HG02870 (cell line): Measurements from ENCODE around the gene ZNF280C.
"Not testable (repeated sequence)": the region's sequence is repeated elsewhere in the genome, so short reads cannot be mapped to it uniquely, and the experiment has no call there.

Experiments used
- ATAC-seq: cut with Tn5 transposase; IDR thresholded peaks from one replicate; pipeline ENCODE4 v1.9.1; 2021; ENCODE audit warnings: mild to moderate bottlenecking, moderate library complexity; ENCODE audit not compliant: unreplicated experiment

ZNF280C gene

DNA sequence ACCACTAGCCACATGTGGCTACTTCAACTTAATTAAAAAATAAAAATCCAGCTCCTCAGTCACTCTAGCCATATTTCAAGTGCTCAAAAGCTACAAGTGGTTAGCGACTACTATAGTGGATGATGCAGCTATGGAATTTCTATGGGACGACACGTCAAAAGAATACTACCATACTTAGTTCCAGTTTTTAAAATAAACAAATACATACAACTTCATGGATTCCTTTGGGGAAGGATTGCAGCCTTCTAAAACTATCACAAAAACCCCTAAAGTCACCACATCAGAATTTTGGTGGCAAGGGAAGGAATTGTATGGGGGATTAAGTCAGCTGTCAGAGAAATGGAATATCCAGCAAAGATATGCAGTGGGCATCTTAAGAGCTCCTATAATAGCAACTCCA, 6.5 kb downstream of the ZNF280C start:
- no peak for ATAC-seq

DNA sequence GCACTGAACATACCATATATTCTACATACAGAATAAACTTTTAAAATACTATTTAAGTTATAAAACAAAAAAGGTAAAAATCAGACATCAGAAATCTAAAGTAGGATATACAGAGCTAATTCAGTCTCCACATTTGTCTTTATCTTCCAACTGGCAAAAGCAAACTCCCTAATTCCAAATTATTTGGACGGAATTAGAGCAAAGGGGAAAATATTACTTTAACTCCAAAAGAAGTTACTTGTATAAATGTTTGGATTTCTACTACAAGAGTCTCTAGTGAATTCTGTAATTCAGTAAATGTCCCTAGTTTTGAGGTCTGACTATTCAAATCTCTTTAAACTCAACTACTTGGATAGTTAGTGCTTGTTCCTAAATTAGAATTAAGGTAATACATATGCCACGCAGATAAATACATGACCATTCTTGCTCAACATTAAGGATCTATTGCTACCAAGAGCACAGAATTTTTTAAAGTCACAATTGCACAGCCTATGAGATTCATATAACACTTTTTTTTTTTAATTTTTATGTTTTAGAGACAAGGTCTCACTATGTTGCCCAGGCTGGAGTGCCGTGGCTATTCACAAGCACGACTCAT, 7.3 kb downstream of the ZNF280C start:
- no peak for ATAC-seq

DNA sequence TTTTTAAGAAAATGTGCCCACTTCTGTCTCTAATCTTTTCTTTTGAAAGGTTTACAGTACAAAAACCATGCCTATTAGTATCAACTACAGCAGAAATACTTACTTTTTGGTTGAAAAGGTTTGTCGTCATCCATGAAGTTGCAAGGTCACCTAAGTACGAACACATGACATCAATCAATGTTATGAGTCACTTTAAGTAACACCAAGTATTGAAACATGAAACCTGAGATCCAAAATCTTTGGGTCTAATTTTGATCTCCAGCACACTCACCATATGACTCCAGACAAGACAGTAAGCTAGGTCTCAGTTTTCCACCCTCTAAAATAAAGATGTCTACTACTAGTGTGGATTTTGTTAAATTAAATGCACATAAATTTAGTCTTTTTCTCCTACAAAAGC, 8.4 kb downstream of the ZNF280C start:
- no peak for ATAC-seq

DNA sequence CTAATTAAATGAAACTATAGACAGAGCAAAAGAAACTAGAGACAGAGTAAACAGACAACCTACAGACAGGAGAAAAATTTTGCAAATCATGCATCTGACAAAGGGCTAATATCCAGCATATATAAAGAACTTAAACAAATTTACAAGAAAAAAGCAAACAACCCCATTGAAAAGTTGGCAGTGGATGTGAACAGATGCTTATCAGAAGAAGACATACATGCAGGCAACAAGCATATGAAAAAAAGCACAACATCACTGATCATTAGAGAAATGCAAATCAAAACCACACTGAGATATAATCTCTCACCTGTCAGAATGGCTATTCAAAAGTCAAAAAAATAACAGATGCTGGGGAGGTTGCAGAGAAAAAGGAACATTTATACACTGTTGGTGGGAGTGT, 14.8 kb downstream of the ZNF280C start:
- no peak for ATAC-seq

DNA sequence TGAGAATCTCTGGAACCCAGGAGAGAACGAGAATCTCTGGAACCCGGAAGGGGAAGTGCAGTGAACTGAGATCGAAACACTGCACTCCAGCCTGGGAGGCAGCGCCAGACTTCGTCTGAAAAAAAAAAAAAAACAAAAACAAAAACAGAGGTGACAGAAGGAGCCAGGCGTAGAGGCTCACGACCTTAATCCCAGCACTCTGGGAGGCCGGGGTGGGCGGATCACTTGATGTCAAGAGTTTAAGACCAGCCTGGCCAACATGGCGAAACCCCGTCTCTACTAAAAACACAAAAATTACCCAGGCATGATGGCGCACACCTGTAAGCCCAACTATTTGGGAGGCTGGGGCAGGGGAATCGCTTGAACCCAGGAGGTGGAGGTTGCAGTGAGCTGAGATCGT, 17.0 kb downstream of the ZNF280C start:
- ATAC-seq = no peak

DNA sequence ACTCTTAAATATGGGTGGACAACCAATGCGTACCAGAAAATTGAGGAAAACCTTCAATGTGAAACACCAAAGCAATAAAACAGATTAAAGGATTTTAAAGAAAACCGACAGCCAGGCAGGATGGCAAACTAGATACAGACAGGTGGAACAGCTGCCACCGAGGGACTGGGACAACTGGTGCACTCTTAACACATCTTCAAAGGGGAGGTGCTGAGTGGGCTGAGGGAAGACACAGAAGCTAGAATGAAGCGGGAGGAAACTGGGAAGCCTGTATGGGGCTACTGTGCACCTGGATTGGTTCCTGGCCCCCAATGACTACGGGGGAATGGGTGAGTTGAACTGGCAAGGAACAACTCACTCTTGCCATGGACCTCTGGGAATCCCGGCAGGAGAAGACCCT, 20.7 kb downstream of the ZNF280C start:
- ATAC-seq = no peak

DNA sequence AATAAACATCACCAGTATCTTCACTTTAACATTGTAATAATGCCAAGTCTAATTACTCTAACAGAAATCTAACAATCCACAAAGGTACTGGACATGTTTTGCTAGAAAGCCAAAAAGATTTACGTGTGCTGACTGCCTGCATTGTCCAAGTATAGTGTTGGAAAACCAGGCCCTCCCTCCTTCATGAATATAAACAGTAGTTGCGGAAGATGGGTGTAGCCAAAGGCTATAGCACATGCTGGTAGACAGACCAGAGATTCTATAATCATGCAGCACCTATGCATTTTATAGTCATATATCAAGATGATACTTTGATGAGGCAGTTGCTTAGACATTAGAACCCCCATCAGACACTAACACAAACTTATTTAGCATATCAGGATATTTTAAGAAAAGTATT, 22.6 kb downstream of the ZNF280C start:
- no peak for ATAC-seq

DNA sequence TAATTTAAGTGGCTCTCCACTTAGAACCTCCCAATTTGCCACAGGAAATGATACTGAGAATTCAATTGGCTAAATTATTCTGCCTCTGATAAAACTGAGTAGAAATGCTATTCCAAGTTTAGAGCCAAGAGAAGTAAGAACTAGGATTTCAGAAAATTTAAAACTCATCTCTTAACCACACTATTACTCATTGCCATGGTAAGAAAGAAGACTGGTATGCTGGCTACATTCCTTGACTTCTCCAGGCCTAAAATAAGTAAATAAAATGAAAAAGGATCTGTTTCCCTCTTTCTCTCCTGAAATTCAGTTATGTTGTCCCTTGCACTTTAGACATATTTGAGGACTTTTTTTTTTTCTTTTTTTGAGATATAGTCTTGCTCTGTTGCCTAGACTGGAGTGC, 23.3 kb downstream of the ZNF280C start:
- ATAC-seq = no peak

DNA sequence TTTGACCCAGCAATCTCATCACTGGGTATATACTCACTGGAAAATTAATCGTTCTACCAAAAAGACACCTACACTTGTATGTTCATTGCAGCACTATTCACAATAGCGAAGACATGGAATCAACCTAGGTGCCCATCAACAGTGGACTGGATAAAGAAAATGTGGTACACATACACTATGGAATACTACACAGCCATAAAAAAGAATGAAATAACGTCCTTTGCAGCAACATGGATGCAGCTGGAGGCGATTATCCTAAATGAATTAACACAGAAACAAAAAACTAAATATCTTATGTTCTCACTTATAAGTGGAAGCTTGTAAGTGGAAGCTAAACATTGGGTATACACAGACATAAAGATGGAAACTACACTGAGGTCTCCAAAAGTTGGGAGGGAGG, 37.5 kb downstream of the ZNF280C start:
- ATAC-seq = not testable (repeated sequence)

DNA sequence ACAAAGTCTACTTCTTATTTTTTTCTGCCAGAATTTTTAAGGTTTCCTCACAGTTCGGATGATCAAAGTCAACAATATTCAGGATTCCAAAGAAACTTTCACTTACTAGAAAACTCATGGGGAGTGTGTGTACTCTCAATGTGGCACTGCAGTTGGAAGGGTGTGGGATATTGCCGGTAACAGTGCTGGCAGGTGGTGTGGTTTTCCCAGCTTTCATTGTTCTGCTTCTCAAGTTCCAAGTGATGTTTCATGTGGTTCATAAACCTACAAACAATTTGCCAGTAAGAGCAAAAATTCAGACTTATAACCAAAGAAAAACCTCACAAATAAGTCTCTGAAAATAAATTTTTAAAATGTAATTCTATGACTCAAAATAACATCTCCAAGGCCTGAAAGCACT, 39.8 kb downstream of the ZNF280C start:
- no peak for ATAC-seq

DNA sequence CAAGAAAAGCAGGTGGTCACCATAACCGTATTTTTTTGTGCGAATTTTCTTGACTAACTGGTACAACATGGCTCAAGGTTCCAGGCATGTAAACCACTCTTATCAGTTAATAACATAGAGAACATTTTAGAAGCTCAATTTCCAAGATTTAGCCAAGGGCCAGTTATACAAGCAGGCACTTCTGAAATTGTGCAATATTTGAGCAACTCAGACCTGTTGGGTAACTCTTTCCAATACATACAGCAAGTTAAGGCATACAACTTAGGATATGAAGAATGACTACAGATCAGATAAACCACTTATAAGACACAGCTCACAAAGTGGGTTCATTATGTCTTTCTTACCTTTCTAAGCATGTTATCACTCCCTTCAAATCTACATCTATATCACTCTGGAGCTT, 43.9 kb downstream of the ZNF280C start:
- no peak for ATAC-seq

DNA sequence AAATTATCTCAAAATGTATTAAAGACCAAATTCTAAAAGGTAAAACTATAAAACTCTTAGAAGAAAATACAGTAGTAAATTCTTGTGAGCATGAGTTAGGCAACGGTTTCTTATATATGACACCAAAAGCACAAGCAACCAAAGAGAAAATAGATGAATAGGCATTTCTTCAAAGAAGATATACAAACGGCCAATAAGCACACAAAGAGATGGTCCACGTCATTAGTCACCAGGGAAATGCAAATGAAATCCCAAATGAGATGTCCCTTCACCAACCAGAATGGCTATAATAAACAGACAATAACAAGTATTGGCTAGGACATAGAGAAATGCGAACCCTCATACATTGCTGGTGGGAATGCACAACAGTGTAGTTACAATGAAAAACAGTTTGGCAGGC, 52.4 kb downstream of the ZNF280C start:
- no peak for ATAC-seq

DNA sequence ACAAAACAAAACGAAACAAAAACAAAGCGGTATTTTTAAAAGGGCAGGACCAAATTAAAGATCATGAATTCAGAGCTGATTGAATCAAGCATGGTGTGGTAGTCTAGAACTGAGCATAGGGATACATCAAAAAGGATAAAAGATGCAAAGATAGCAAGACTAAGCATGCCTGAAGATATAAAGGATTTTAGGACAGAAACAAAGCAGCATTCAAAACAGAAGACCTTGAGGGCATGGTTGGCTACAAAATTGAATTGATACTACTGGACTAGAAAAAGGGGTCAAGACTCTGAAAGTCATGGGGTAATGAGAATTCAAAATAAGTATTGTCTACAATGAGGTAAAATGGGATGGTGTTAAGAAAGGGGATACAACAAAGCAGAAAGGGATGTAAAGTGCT, 55.3 kb downstream of the ZNF280C start:
- ATAC-seq = no peak

DNA sequence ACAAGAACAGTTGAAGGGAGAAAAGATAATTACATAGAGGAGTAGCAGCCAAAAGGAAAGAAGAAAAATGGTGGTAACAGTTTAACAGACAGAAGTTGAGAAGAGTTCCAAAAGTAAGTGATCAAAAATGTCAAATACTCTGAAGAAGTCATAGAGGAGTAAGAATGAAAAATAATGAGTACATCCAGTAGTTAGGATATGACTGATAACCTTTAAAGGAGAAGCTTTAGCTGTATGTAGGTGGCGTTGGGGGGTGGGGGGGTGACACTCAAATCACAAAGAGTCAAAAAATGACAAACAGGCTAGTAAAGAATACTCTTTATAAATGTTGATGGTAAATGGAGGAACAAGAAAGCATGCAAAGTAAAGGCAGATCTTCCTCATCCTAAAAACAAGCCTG, 56.3 kb downstream of the ZNF280C start:
- no peak for ATAC-seq

DNA sequence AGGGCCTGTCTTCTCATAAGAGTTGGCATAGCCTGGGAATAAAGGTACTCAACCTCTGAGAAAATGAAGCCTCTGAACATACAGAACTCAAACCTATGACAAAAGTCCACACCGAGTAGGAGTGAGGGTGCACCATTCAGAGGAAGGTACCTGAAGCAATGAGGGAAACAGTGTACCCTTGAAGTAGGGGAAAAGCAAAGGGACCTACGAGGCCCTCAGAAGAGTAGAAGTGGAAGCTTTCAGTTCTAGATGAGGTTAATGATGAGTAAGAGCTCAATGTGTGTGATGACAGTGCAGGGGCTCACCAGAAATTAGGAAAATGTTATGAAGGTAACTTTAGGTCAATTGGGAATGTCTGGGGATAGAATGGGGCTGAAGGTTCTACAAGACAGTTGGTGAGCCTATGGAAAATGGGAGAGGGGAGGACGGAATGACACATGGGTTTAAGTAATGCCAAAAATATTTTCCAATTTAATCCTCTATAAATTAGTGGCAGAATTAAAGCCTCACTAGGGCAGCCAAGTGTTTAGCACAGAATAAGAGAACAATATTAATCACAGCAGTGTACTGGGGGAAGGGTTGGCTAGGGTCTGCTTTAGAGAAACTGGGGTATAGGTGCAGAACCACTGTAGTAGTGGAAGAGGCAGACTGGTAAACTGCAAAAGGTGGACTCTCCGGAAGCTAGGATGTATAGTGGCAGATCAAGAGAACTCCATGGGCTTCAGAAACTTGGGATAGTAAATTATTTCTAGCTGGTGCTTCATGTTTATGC, 57.1 kb downstream of the ZNF280C start:
- peak; percentile 72 for ATAC-seq

DNA sequence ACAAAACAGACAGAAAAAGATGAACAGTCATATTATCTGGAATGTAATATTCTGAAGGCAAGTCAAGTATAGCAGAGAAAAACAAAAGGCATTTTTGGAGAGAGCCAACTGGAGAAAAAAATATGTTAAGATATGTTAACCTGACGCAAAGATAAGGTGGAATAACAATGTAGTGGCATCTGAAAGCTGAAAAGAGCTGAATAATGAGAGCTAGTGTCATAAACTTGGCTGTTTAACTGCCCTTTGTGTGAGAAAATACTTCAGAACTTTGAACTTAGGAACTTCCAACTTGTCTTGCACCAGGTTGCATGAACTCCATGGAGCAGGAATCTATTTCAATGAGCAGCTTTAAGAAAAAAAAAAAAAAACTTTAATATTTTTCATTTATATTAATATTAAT, 64.1 kb downstream of the ZNF280C start:
- ATAC-seq = no peak

DNA sequence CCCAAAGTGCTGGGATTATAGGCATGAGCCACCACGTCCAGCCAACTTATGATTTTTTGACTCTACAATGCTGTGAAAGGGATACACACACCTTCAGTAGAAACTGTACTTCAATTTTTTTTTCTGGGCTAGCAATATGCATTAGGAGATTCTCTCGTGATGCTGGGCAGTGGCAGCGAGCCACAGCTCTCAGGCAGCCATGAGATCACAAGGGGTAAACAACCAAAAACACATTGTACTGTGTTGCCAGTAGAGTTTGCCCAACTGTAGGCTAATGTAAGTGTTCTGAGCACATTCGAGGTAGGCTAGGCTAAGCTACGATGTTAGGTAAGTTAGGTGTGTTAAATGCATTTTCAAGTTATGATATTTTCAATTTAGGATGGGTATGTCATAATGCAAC, 71.2 kb downstream of the ZNF280C start:
- no peak for ATAC-seq

DNA sequence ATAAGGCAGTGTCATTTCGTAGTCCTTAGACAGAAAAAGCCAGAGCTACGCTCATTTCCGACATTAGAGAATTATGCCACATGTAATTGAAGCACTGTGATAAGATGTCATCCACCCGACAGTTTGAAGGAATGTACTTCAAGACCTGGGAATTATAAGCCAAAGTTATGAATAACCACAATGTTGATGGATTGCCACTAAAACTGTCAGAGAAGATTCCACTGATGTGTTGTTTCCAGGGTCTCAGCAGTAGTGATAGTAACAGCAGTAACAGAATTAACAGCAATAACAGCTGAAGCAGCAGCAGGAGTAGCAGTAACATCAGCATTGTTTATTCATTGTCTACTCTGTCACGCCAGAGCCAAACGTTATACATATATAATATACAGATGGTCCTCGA, 72.2 kb downstream of the ZNF280C start:
- ATAC-seq = no peak

DNA sequence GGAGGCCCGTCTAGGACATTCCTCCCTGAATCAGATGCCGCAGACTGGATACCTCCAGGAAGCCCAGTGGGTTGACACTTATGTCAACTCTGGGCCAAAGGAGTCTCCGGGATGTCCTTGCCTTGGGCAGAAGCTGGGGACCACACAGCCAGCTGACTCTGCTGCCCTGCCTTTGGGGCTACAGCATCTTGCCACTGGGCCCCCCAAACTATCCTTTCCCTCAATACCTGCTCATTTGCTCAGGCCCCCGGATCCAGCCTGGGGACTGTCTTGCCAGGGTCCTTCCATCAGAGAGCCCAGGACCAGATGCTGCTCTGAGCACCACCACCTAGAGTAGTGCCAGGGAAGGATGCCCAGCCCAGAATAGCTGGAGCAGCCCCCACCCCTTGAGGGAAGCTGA, 77.9 kb downstream of the ZNF280C start:
- ATAC-seq = no peak

DNA sequence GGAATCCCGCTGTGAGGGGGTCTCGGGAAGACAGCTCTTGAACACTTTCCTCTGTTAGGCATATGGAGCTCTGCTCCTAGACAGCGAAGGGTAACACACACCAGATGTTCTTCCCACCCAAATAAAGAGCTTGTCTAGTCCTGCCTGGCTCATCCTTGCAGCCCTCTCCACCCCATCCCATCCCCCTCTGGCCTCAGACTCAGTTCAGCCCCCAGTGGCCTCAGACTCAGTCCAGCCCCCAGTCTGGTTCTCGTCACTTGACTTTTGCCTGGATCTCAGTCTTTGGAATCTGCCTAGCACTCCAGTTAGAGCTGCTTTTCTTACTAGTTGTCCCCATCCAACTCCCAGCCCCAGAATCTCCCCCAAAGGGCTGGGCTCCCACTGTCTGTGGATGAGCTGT, 82.0 kb downstream of the ZNF280C start:
- no peak for ATAC-seq

DNA sequence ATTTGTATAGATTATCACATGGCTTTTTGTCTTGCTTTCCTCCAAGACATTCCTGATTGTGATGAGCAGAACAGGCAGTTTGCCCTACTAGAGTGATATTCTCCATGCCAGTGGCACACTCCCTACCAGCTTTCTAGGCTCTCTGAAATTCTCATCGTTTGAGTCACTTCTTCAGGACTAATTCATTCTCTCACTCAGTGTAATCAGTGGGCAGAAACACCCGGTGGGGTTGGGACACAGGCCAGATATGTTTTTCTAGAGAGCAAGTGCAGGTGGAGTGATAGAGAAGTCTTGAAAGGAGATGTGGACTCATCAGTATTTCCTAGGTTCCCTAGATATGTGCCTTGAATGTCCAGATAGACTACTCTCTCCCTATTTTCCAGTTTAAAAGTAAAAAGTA, 83.8 kb downstream of the ZNF280C start:
- no peak for ATAC-seq

DNA sequence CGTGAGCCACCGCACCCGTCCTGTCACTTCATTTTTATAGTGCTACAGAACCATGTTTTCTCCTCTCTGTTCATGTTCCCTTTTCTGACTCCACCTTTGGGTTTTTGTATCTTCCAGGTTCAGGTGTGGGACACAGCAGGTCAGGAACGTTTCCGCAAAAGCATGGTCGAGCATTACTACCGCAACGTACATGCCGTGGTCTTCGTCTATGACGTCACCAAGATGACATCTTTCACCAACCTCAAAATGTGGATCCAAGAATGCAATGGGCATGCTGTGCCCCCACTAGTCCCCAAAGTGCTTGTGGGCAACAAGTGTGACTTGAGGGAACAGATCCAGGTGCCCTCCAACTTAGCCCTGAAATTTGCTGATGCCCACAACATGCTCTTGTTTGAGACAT, 84.5 kb downstream of the ZNF280C start:
- no peak for ATAC-seq
